HCT116 (cell line): Measurements from ENCODE around the gene KCNJ18. TPM values are rescaled to one million over a fixed set of nuclear protein-coding genes. Genes with fewer than 3 reads are reported as not detected.
"Not testable (repeated sequence)": the region's sequence is repeated elsewhere in the genome, so short reads cannot be mapped to it uniquely, and the experiment has no call there.

Experiments used
- ATAC-seq: fragments of 200-7000 bp; cut with Tn5 transposase; 2 replicates; pipeline ENCODE4 v1.9.1; 2020; ENCODE audit warnings: mild to moderate bottlenecking, moderate library complexity
- BruUV-seq: library from RNA; stranded (reverse); fragments of 400-500 nt; replicated peaks from 2 replicates; lab custom pipeline; 2021; lab: Mats Ljungman, UMichigan
- CTCF ChIA-PET: fragments of 300-600 bp; sonication (Branson Sonifier 250); formaldehyde crosslinking; loops from one replicate; lab custom pipeline; 2021; ENCODE audit warnings: antibody characterized with exemption; lab: Charles Lee
- POLR2A ChIA-PET: fragments of 300-600, 350-600 bp; sonication (Branson Sonifier 250); formaldehyde crosslinking; loops from one replicate; lab custom pipeline; 2021; ENCODE audit warnings: antibody characterized with exemption; lab: Charles Lee
- RAD21 ChIA-PET, 2 experiments: fragments of 300-600 bp; sonication (Branson Sonifier 250); formaldehyde crosslinking; loops; one replicate each; lab custom pipeline; 2023; ENCODE audit warnings: low total read pairs in 2 of 2; ENCODE audit not compliant: uncharacterized antibody in 2 of 2, unreplicated experiment in 2 of 2, low non-redundant PET in 1 of 2; lab: Charles Lee
- DNase-seq: peaks from one replicate; pipeline ENCODE4 v3.0.0-alpha.2; 2010; ENCODE audit warnings: low read depth, low spot score
- H2AFZ ChIP-seq: fragments of 200-600 bp; shearing (Covaris generic), sonication (generic); 2 replicates; pipeline ENCODE4 v1.6.1; 2017; ENCODE audit warnings: low read depth, mixed run types, mixed read lengths, antibody characterized with exemption, low read length; ENCODE audit not compliant: poor library complexity, severe bottlenecking
- H3K27ac ChIP-seq: 2 replicates; pipeline ENCODE4 v1.5.1; 2012; ENCODE audit warnings: low read depth, low read length
- H3K27me3 ChIP-seq: fragments of 200-600 bp; sonication (generic); 2 replicates; pipeline ENCODE4 v1.6.1; 2016; ENCODE audit warnings: mixed run types, low read length, mixed read lengths; ENCODE audit not compliant: insufficient read depth
- H3K36me3 ChIP-seq, 2 experiments: fragments of 200-500 bp in 1 of 2; fragments of 200-600 bp in 1 of 2; sonication (Bioruptor generic) in 1 of 2; sonication (generic) in 1 of 2; 2 replicates each; pipeline versions ENCODE4 v1.5.1 to v1.6.1; 2014 to 2016; ENCODE audit warnings: low read length in 2 of 2, inconsistent platforms in 1 of 2, mixed read lengths in 1 of 2, mixed run types in 1 of 2; ENCODE audit not compliant: insufficient read depth in 2 of 2, control insufficient read depth in 1 of 2
- H3K4me1 ChIP-seq, 2 experiments: fragments of 200-600 bp in 1 of 2; sonication (generic) in 1 of 2; 2 replicates each; pipeline versions ENCODE4 v1.5.1 to v1.6.1; 2012 to 2017; ENCODE audit warnings: low read length in 2 of 2, inconsistent platforms in 1 of 2, mild to moderate bottlenecking in 1 of 2, mixed read lengths in 1 of 2, mixed run types in 1 of 2, moderate library complexity in 1 of 2; ENCODE audit not compliant: insufficient read depth in 2 of 2, control insufficient read depth in 1 of 2
- H3K4me2 ChIP-seq: fragments of 200-600 bp; sonication (generic); 2 replicates; pipeline ENCODE4 v1.6.1; 2017; ENCODE audit warnings: mixed run types, low read length, mixed read lengths
- H3K4me3 ChIP-seq, 2 experiments: fragments of 200-600 bp in 1 of 2; sonication (generic) in 1 of 2; replicated peaks in 1 of 2; 2 replicates each; pipeline ENCODE4 v1.5.1; 2011 to 2016; ENCODE audit warnings: low read length in 2 of 2, control low read depth in 1 of 2, low read depth in 1 of 2, mild to moderate bottlenecking in 1 of 2, mixed read lengths in 1 of 2, mixed run types in 1 of 2
- H3K79me2 ChIP-seq: fragments of 200-600 bp; sonication (generic); 2 replicates; pipeline ENCODE4 v1.6.1; 2017; ENCODE audit warnings: mild to moderate bottlenecking, mixed run types, low read length, moderate library complexity, mixed read lengths; ENCODE audit not compliant: insufficient read depth
- H3K9ac ChIP-seq: fragments of 200-600 bp; sonication (generic); 2 replicates; pipeline ENCODE4 v1.6.1; 2016; ENCODE audit warnings: low read length, mixed read lengths
- H3K9me2 ChIP-seq: fragments of 200-600 bp; sonication (generic), shearing (Covaris generic); 2 replicates; pipeline ENCODE4 v1.6.1; 2017; ENCODE audit warnings: mixed run types, mild to moderate bottlenecking, moderate library complexity; ENCODE audit not compliant: insufficient read depth
- H3K9me3 ChIP-seq, 2 experiments: fragments of 200-500 bp in 1 of 2; fragments of 200-600 bp in 1 of 2; sonication (Bioruptor generic) in 1 of 2; sonication (generic) in 1 of 2; 2 replicates each; pipeline ENCODE4 v1.6.1; 2014 to 2017; ENCODE audit warnings: low read length in 2 of 2, mixed read lengths in 2 of 2, inconsistent platforms in 1 of 2, low read depth in 1 of 2, mild to moderate bottlenecking in 1 of 2, mixed run types in 1 of 2, moderate library complexity in 1 of 2; ENCODE audit not compliant: control insufficient read depth in 1 of 2, insufficient read depth in 1 of 2
- H4K20me1 ChIP-seq: fragments of 200-600 bp; sonication (generic), shearing (Covaris generic); 2 replicates; pipeline ENCODE4 v1.6.1; 2017; ENCODE audit warnings: mixed run types, mild to moderate bottlenecking, moderate library complexity; ENCODE audit not compliant: insufficient read depth
- intact Hi-C: fragments of 100-400 bp; cut with micrococcal nuclease; formaldehyde crosslinking; loops from 2 replicates; pipeline ENCODE4 v1.10.0; 2022
- total RNA-seq: library from RNA; stranded (reverse); gene quantifications from one replicate; pipeline ENCODE4 v1.2.1, GENCODE V29; 2021; ENCODE audit not compliant: unreplicated experiment

Gene KCNJ18
- total RNA-seq, 1 experiment from 2014 or later: not detected

GRCh38 chr17:21738877-21739474 is 46.7 kb downstream of the KCNJ18 start:
- BruUV-seq, H3K4me3 ChIP-seq, DNase-seq, H3K27me3 ChIP-seq, H2AFZ ChIP-seq, H3K4me2 ChIP-seq, H3K36me3 ChIP-seq, H3K9me2 ChIP-seq, H4K20me1 ChIP-seq, H3K27ac ChIP-seq, POLR2A ChIA-PET, RAD21 ChIA-PET, intact Hi-C loops, H3K79me2 ChIP-seq, H3K9me3 ChIP-seq, H3K4me1 ChIP-seq, H3K9ac ChIP-seq, CTCF ChIA-PET, ATAC-seq: not testable (repeated sequence)

- H3K4me1 ChIP-seq, H3K36me3 ChIP-seq, H4K20me1 ChIP-seq, H3K9ac ChIP-seq, CTCF ChIA-PET, H3K4me2 ChIP-seq, DNase-seq, intact Hi-C loops, H3K4me3 ChIP-seq, BruUV-seq, RAD21 ChIA-PET, ATAC-seq, H2AFZ ChIP-seq, H3K27me3 ChIP-seq, H3K9me3 ChIP-seq, H3K27ac ChIP-seq, H3K9me2 ChIP-seq, H3K79me2 ChIP-seq, POLR2A ChIA-PET: not testable (repeated sequence)
These were observed 47.2 kb downstream of the KCNJ18 start for GRCh38 chr17:21739485-21739884.

GRCh38 chr17:21740836-21741235 is 48.5 kb downstream of the KCNJ18 start:
- RAD21 ChIA-PET, CTCF ChIA-PET, H4K20me1 ChIP-seq, intact Hi-C loops, H3K9ac ChIP-seq, H3K4me2 ChIP-seq, H3K4me1 ChIP-seq, H3K27ac ChIP-seq, DNase-seq, ATAC-seq, H3K27me3 ChIP-seq, H3K36me3 ChIP-seq, H3K4me3 ChIP-seq, H3K9me3 ChIP-seq, BruUV-seq, H3K9me2 ChIP-seq, POLR2A ChIA-PET, H2AFZ ChIP-seq, H3K79me2 ChIP-seq: not testable (repeated sequence)

GRCh38 chr17:21741520-21741919 is 49.2 kb downstream of the KCNJ18 start:
- H3K9me2 ChIP-seq, BruUV-seq, RAD21 ChIA-PET, H3K4me2 ChIP-seq, H3K27me3 ChIP-seq, DNase-seq, H3K27ac ChIP-seq, H2AFZ ChIP-seq, H3K9me3 ChIP-seq, H4K20me1 ChIP-seq, H3K4me1 ChIP-seq, H3K4me3 ChIP-seq, H3K9ac ChIP-seq, POLR2A ChIA-PET, ATAC-seq, intact Hi-C loops, H3K36me3 ChIP-seq, H3K79me2 ChIP-seq: not testable (repeated sequence)
- CTCF ChIA-PET: interaction anchor here (0.7 kb wide), 1 partner anchor 280 kb away, joined by 4 read pairs; no protein-coding TSS in a partner anchor
